GM18907 (cell line): ENCODE results near the gene GDPD5.

Experiments used
- ATAC-seq: cut with Tn5 transposase; IDR thresholded peaks from one replicate; pipeline ENCODE4 v1.9.1; 2021; ENCODE audit warnings: mild to moderate bottlenecking, moderate library complexity; ENCODE audit not compliant: unreplicated experiment

Gene GDPD5

GRCh38 chr11:75536786-75537641 is 11.3 kb upstream of the GDPD5 start:
- ATAC-seq = peak; percentile 82

GRCh38 chr11:75535071-75535470 is 9.3 kb upstream of the GDPD5 start:
- no peak for ATAC-seq

GRCh38 chr11:75534259-75535069 is 8.7 kb upstream of the GDPD5 start:
- no peak for ATAC-seq

- ATAC-seq = no peak
These were observed 8.1 kb upstream of the GDPD5 start for GRCh38 chr11:75533896-75534258.

GRCh38 chr11:75532200-75533048 is 6.7 kb upstream of the GDPD5 start:
- no peak for ATAC-seq

GRCh38 chr11:75531325-75531724 is 5.6 kb upstream of the GDPD5 start:
- ATAC-seq = no peak

- no peak for ATAC-seq
These were observed 4.8 kb upstream of the GDPD5 start for GRCh38 chr11:75530577-75530976.

- no peak for ATAC-seq
These were observed 2.4 kb upstream of the GDPD5 start for GRCh38 chr11:75527938-75528735.

GRCh38 chr11:75527130-75527529 is 1.4 kb upstream of the GDPD5 start:
- no peak for ATAC-seq

- ATAC-seq = no peak
These were observed 426 bp upstream of the GDPD5 start for GRCh38 chr11:75526192-75526541.

GRCh38 chr11:75524665-75525432 is 892 bp downstream of the GDPD5 start:
- peak; percentile 8 for ATAC-seq

- no peak for ATAC-seq
These were observed 1.7 kb downstream of the GDPD5 start for GRCh38 chr11:75523811-75524664.

- no peak for ATAC-seq
These were observed 2.6 kb downstream of the GDPD5 start for GRCh38 chr11:75523189-75523588.

GRCh38 chr11:75522286-75523044 is 3.3 kb downstream of the GDPD5 start:
- no peak for ATAC-seq

GRCh38 chr11:75520688-75521087 is 5.1 kb downstream of the GDPD5 start:
- ATAC-seq = no peak

GRCh38 chr11:75518771-75519653 is 6.7 kb downstream of the GDPD5 start:
- ATAC-seq = no peak

GRCh38 chr11:75518204-75518549 is 7.6 kb downstream of the GDPD5 start:
- ATAC-seq = no peak
